ENCODE results near the gene PLCL1. TPM values are rescaled to one million over a fixed set of nuclear protein-coding genes. Genes with fewer than 3 reads are reported as not detected.

The PLCL1 gene
- polyA plus RNA-seq, 1 of the 3 experiments (the other 2 are of a cell fraction): 7.7 TPM

DNA sequence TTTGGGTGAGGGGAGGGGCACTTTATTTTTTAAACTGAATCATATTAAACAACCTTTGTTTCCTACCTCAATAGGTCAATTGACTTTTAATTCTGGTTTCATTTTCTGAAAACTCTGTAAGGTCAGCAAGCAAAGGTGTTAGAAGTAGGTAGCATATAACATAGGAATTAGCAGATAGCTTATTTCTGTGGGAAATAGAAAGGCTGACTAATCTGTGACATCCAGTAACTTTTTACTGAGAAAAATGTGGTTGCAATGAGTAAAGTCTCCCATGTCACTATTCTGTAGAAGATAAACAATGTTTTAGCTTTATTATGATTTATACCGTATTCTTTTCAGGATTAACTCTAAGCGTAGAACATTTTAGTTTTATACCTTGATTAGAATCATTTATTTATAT lies 240.4 kb downstream of the PLCL1 start:
- POLR2A ChIA-PET: no interaction called here
- H3K27ac ChIP-seq (ENCODE audit: low read depth in 2 of 2, low read length in 1 of 2): peak overlapping the region in 1 of 2 experiments; percentile 83; a peak in 2 of 4 replicates
- DNase-seq: no peak
- H4K20me1 ChIP-seq (ENCODE audit: insufficient read depth): peaks cover 5% of the 10 kb centered on the region; the same call in 1 of the 2 replicates
- H3K79me2 ChIP-seq (ENCODE audit: insufficient read depth): no peaks in the 10 kb centered on the region
- peaks cover 15% of the 10 kb centered on the region for H3F3A ChIP-seq (replicated peaks; ENCODE audit: insufficient read depth)
- H3K4me3 ChIP-seq (ENCODE audit: low read depth in 2 of 2, low read length in 1 of 2): no peak overlapping the region
- H3K27me3 ChIP-seq (ENCODE audit: insufficient read depth): no peaks in the 10 kb centered on the region
- TF ChIP-seq TCF12 (IDR thresholded peaks at IDR 0.05) (no peak), MXI1 (IDR thresholded peaks at IDR 0.05; ENCODE audit: low read depth, low read length) (no peak), GABPA (IDR thresholded peaks at IDR 0.05; ENCODE audit: low read depth) (no peak), NRF1 (IDR thresholded peaks at IDR 0.05; ENCODE audit: low read depth, low read length) (no peak), RXRA (IDR thresholded peaks at IDR 0.05; ENCODE audit: borderline replicate concordance, low read depth) (no peak), FOXJ3 (CRISPR knock-in tag; IDR thresholded peaks at IDR 0.05) (no peak), SIN3A (IDR thresholded peaks at IDR 0.05; ENCODE audit: borderline replicate concordance, low read depth, low read length) (no peak), POLR2AphosphoS5 (IDR thresholded peaks at IDR 0.05; ENCODE audit: low read depth, low read length) (no peak), ELF1 (IDR thresholded peaks at IDR 0.05) (no peak), EZH2phosphoT487 (IDR thresholded peaks at IDR 0.05; ENCODE audit: borderline replicate concordance, low read depth) (no peak), FOXM1 (IDR thresholded peaks at IDR 0.05; ENCODE audit: low read depth) (no peak), TAF1 (IDR thresholded peaks at IDR 0.05; ENCODE audit: borderline replicate concordance, low read depth, low read length) (no peak), RCOR1 (IDR thresholded peaks at IDR 0.05; ENCODE audit: low read length) (no peak), RAD21 (IDR thresholded peaks at IDR 0.05; ENCODE audit: low read length) (no peak)
- TF ChIP-seq, protein P1, sequence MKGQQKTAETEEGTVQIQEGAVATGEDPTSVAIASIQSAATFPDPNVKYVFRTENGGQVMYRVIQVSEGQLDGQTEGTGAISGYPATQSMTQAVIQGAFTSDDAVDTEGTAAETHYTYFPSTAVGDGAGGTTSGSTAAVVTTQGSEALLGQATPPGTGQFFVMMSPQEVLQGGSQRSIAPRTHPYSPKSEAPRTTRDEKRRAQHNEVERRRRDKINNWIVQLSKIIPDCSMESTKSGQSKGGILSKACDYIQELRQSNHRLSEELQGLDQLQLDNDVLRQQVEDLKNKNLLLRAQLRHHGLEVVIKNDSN (IDR thresholded peaks at IDR 0.05; ENCODE audit: borderline replicate concordance, low read depth): no peak
- TF ChIP-seq, protein P2, sequence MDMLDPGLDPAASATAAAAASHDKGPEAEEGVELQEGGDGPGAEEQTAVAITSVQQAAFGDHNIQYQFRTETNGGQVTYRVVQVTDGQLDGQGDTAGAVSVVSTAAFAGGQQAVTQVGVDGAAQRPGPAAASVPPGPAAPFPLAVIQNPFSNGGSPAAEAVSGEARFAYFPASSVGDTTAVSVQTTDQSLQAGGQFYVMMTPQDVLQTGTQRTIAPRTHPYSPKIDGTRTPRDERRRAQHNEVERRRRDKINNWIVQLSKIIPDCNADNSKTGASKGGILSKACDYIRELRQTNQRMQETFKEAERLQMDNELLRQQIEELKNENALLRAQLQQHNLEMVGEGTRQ (IDR thresholded peaks at IDR 0.05; ENCODE audit: borderline replicate concordance, low read depth, low read length): no peak
- TF ChIP-seq, protein P3, sequence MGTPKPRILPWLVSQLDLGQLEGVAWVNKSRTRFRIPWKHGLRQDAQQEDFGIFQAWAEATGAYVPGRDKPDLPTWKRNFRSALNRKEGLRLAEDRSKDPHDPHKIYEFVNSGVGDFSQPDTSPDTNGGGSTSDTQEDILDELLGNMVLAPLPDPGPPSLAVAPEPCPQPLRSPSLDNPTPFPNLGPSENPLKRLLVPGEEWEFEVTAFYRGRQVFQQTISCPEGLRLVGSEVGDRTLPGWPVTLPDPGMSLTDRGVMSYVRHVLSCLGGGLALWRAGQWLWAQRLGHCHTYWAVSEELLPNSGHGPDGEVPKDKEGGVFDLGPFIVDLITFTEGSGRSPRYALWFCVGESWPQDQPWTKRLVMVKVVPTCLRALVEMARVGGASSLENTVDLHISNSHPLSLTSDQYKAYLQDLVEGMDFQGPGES (IDR thresholded peaks at IDR 0.05; ENCODE audit: low read depth, low read length): no peak
- TF ChIP-seq, protein P4, sequence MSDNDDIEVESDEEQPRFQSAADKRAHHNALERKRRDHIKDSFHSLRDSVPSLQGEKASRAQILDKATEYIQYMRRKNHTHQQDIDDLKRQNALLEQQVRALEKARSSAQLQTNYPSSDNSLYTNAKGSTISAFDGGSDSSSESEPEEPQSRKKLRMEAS (IDR thresholded peaks at IDR 0.05; ENCODE audit: low read depth): no peak
- TF ChIP-seq, protein P5, sequence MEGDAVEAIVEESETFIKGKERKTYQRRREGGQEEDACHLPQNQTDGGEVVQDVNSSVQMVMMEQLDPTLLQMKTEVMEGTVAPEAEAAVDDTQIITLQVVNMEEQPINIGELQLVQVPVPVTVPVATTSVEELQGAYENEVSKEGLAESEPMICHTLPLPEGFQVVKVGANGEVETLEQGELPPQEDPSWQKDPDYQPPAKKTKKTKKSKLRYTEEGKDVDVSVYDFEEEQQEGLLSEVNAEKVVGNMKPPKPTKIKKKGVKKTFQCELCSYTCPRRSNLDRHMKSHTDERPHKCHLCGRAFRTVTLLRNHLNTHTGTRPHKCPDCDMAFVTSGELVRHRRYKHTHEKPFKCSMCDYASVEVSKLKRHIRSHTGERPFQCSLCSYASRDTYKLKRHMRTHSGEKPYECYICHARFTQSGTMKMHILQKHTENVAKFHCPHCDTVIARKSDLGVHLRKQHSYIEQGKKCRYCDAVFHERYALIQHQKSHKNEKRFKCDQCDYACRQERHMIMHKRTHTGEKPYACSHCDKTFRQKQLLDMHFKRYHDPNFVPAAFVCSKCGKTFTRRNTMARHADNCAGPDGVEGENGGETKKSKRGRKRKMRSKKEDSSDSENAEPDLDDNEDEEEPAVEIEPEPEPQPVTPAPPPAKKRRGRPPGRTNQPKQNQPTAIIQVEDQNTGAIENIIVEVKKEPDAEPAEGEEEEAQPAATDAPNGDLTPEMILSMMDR (IDR thresholded peaks at IDR 0.05): no peak
- H3K9me2 ChIP-seq: no peaks in the 10 kb centered on the region
- CTCF ChIA-PET: interaction anchor here (0.6 kb wide), 1 partner anchor 270 kb away, joined by 3 read pairs; no protein-coding TSS in a partner anchor
- 54% methylated on average over 2 of the region's 2 CpGs for WGBS (ENCODE audit: low lambda C conversion rate)
- peaks cover 2 to 14% of the 10 kb centered on the region in 2 experiments; a peak in 2 of 4 replicates for H3K4me1 ChIP-seq (ENCODE audit: control insufficient read depth in 1 of 2, insufficient read depth in 2 of 2, low read depth in 1 of 2, low read length in 1 of 2)
- no peak overlapping the region; the same call in 1 of the 2 replicates for H3K9ac ChIP-seq
- H3K9me3 ChIP-seq: no peaks in the 10 kb centered on the region
- peak overlapping the region; percentile 52; the same call in 1 of the 2 replicates for H3K4me2 ChIP-seq
- no peak overlapping the region for H2AFZ ChIP-seq (ENCODE audit: low read depth)
- no peaks in the 10 kb centered on the region for H3K36me3 ChIP-seq (replicated peaks in 1 of 2; ENCODE audit: control insufficient read depth in 1 of 2, insufficient read depth in 2 of 2, low read length in 1 of 2)

All from SK-N-SH (cell line).